Measurements from ENCODE around the gene BCAT1.

DNA sequence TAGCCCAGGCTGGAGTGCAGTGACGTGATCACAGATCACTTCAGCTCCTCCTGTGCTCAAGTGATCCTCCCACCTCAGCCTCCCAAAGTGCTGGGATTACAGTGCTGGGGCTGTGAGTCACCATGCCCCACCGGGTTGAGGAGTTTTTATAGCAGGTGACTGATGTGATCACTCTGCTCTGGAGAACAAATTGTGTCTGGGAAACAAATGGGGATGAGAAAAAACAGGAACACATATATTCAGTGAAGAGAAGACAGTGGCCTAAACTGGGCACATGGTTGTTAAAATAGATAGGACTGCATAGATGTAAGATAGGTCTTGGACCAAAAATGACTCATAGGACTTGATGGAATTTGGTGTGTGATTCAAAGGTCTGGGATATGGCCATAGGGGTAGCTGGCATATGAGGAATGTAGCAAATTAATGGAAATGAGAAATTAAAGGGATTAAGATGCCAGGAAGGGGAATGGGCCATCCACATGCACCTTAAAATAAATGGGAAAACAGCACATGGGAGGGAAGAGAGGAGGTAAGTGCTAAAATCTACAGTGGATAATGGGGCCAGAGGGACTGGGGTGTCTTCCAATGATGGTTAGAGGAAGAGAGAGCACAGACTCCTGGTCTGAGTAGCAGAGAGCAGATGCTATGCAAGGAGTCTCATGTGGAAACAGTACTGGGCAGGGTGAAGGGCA is 11.2 kb downstream of the BCAT1 start:
- TF ChIP-seq, protein P1, sequence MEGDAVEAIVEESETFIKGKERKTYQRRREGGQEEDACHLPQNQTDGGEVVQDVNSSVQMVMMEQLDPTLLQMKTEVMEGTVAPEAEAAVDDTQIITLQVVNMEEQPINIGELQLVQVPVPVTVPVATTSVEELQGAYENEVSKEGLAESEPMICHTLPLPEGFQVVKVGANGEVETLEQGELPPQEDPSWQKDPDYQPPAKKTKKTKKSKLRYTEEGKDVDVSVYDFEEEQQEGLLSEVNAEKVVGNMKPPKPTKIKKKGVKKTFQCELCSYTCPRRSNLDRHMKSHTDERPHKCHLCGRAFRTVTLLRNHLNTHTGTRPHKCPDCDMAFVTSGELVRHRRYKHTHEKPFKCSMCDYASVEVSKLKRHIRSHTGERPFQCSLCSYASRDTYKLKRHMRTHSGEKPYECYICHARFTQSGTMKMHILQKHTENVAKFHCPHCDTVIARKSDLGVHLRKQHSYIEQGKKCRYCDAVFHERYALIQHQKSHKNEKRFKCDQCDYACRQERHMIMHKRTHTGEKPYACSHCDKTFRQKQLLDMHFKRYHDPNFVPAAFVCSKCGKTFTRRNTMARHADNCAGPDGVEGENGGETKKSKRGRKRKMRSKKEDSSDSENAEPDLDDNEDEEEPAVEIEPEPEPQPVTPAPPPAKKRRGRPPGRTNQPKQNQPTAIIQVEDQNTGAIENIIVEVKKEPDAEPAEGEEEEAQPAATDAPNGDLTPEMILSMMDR (IDR thresholded peaks at IDR 0.05; ENCODE audit: low read length) = no peak
- TF ChIP-seq EZH2 (IDR thresholded peaks at IDR 0.05; ENCODE audit: borderline replicate concordance, low read length) = no peak

All from OCI-LY1 (cell line).